Stimulated activated CD8-positive, alpha-beta memory T cell treated with anti-CD3 and anti-CD28 coated beads, Interleukin-15, amount 100 ng/mL, for 1 hour (primary cell): ENCODE data around the gene KIRREL3.

Experiments used
- DNase-seq: peaks from one replicate; pipeline ENCODE4 v3.0.0-alpha.2; 2020; ENCODE audit warnings: low read depth

The KIRREL3 gene

DNA sequence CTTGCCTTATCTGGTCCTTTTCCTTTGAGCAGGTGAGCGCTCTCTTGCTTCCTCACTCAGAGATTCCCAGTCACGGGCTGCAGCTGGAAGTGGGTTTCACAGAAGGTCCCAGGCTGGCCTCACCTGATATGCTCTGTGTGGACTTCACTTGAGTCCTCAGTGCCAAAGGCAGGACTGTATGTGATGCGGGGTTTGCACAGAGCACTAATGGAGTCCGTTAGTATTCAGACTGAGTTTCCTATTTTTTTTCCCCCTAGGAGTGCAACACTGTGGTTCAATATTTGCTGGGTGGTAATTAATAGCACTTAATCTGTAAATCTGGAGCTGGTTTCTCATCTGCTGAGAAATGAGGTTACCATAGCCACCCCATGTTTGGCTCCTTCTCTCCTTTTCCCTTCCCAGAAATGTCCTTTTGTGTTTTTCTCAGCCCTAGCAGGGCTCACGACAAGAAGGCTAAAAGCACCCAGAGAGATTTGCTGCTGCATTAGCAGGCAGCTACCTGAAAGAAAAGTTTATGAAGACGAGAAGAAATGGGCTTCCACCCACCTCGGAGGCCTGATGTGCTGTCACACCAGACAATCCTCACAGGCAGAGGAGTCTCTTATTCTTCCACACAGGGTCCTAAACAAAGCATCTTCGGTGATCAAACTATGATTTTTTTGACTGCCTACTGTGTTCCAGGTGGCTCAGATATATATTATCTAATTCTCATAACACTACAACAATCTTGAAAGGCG, 262.1 kb downstream of the KIRREL3 start:
- no peak for DNase-seq

DNA sequence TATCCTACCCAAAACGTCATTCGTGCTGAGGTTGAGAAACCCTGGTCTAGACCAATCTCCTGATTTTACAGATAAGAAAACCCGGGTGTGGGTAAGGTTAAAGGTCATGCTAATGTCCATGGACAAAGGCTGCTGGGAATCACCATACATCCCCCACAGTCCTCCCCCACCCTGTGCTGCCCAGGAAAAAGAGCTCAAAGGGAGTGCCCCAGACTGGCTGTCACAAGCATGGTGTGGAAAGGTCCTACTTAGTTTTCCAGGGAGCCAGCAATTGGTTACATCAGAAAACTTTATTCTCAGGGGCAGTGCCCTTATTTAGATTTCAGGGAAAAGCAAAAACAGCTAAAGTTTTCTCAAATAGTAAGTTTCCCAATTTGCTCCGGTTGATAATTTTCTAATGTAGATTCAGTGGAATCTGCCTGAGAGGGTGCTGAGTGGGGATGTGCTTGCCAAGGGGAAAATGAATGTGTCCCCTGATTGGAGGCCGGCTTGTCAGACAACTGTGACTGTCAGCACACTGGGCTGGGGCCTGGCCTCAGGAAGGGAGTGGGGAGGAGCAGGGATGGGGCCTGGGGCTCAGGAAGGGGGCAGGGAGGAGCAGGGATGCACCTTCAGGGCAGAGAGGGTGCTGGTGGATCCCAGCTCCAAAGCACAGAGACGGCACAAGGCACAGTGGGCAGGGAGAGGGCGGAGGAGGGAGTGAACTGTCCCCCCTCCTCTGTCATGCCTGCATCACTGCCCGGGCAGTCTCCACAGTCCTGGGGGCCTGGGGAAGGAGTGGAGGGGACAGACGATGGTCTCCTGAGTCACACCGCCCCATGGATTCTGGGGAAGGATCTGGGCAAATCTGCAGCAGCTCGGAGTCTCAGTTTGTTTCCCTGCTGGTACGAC, 263.6 kb downstream of the KIRREL3 start:
- no peak for DNase-seq

DNA sequence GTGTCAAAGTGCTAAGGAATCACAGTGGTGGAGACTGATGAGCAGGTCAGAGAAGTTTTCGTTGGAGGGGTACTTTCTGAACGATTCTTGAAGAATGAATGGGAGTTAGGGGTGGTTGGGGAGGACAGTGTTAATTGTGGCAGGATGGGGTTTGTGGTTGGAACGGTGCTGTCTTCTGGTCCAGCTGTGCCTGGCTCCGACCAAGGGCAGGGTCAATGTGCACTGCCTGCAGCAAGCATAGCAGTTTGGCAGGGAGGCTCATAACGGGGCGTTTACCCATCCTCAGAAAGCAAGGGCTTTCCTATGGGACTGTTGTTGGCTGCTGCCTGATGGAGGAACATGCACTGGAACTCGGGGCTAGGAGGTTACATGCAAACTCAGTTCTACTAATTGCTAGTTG, 265.8 kb downstream of the KIRREL3 start:
- DNase-seq: no peak

- DNase-seq: no peak
Measured at GRCh38 chr11:126733685-126734084, 266.9 kb downstream of the KIRREL3 start.

GRCh38 chr11:126732981-126733380, 267.6 kb downstream of the KIRREL3 start:
- no peak for DNase-seq

- DNase-seq: no peak
Measured at GRCh38 chr11:126731576-126732142, 268.9 kb downstream of the KIRREL3 start.

- no peak for DNase-seq
Measured at GRCh38 chr11:126727381-126727780, 273.2 kb downstream of the KIRREL3 start.

DNA sequence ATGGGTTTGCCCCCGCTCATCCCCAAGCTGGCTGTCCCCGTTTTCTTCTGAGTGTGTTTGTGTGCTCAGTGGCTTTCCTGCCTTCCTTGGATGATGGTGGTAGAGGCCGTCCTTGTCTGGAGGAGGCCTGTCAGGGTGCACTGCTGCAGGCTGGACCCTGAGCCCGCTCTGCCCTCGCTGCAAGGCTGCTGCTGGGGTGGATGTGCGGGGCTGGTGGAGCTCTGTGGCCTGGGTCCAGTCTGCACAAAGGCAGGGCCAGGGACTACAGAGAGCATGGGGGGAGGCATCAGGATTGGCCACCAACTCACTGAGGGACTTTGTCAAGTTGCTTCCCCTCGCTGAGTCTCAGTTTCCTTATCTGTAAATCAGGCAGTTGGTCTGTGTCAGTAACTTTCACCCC, 275.0 kb downstream of the KIRREL3 start:
- no peak for DNase-seq

- no peak for DNase-seq
Measured at GRCh38 chr11:126725043-126725442, 275.5 kb downstream of the KIRREL3 start.

GRCh38 chr11:126723665-126724045, 276.9 kb downstream of the KIRREL3 start:
- no peak for DNase-seq

DNA sequence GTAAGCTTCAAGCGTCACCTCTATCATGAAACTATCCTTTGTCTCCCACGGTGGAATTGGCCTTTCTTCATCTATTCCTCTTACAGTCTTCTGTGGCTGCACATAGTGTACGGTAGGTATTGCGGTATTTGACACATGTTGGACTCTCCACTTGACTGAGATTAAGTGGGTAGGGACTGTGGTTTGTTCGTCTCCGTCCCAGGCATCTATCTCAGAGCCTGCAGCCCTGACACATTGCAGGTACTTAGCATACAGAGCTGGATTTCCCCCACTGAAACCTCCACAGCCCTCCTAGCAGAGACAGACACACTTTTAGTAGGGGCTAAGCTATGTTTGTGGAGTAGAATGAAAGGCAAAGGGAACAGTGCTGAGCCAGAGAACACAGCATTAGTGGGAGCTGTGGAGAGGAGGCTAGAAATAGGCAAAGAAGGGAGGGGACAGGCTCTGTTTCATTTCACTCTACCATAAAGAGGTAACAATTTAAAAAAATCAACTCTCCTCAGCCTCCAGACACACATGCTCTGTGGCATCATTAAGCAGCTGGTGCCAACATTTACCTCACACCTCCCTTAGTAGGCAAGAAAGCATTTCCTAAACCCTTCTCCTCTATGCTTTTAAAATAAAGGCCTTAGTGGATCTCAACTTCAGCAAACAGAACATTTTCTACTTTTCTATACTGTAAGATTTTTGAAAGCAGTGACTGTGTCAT, 277.5 kb downstream of the KIRREL3 start:
- DNase-seq: no peak

- no peak for DNase-seq
Measured at GRCh38 chr11:126722006-126722736, 278.4 kb downstream of the KIRREL3 start.

DNA sequence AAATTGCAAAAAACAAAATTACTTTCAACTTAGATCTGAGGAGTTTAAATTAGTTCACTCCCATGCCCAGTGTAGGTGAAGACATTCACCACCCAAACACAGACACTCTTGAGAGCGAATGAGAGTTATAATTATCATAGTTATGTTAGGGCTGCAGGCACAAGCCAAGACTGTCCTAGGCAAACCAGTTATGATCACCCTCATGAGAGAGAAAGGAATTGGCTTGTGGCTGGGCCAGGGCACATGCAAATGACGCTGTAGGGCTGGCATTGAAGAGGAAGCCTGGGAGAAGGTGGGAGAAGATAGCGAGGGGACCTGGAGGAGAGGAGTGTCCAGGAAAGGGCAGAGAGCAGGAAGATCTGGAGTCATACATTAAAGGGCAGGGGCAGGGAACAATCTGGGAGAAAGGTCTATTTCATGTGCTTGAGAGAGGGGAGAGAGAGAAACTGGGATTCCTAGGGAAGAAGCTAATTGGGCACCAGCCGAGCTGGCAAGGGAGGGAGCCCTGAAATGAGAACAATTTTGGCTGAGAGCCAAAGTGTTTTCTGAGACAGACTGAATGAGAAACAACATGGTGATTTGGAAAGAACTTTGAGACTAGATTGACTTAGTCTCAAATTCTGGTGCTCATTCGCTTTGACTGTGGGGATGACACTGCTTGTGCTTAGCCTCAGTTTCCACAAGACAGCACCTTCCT, 279.9 kb downstream of the KIRREL3 start:
- DNase-seq: no peak

- no peak for DNase-seq
Measured at GRCh38 chr11:126719740-126720139, 280.8 kb downstream of the KIRREL3 start.

- DNase-seq: no peak
Measured at GRCh38 chr11:126718276-126718675, 282.3 kb downstream of the KIRREL3 start.

DNA sequence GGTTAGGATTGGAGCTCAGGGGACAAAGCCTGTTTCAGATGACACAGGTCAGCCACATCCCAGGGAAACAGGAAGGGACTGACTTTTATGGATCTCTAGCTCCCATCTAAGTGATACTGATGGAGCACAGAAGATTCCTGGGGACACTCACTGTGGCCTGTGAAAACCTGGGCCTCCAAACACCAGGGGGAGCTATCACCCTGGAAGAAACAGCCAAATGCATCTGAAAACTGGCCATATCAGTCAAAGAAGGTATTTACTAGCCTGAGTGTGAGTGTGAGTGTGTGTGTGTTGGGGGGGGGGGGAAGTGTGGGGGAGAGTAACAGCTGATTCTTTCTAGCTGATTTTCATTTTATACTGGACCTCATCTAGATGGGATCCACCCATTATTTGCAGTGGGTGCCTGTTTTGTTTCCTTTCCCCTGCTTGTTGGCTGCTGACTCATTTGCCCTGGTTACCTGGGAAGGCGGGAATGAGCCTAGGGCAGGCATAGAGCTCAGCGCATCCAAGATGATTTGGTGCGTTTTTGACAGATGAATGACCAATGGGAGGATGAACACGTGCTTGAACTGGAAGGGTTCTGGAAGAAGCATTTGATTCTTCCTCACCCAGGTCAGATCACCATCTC, 284.0 kb downstream of the KIRREL3 start:
- DNase-seq: no peak

DNA sequence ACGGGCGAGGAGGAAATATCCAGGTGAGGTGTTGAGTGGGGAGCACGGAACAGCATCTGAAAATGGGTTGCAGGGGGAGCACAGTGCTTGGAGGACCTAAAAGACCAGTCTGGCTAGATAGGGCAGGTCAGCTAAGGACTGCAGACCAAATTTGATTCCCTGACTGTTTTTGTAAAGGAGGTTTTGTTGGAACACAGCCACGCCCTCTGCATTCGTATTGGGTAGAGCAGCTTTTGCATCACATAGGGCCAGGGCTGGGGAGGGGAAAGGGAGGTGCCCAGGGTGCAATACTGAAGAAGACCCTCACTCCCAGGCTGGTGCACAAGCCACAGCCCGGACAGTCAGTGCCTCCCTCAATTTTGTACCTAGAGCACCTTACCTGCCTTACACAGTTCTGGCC, 286.8 kb downstream of the KIRREL3 start:
- no peak for DNase-seq

GRCh38 chr11:126711977-126712625, 288.5 kb downstream of the KIRREL3 start:
- no peak for DNase-seq

- DNase-seq: no peak
Measured at GRCh38 chr11:126710804-126711399, 289.7 kb downstream of the KIRREL3 start.

DNA sequence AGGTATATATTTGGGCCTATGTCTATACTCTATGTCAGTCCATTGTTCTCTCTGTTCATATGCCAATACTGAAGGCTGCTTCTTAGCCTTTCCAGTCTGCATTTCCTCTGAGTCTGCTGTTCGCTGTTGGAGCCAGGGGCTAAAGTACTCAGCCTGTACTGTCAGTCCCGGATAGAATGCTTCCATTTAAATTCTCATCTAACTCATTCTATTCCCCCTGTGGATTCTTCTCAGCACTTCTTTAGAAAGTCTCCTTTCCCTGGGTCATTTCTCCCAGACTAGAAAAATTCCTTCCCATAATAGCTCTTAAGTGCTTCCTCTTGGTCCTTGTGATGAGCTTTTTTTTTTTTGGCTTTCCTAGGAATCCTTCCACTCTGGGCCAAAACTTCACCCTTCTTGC, 293.1 kb downstream of the KIRREL3 start:
- DNase-seq: no peak
